Stimulated activated naive CD8-positive, alpha-beta T cell treated with anti-CD3 and anti-CD28 coated beads, Interleukin-15, amount 100 ng/mL, for 72 hours (primary cell): ENCODE results near the gene TCEANC.
A peak's percentile ranks its signal among the peaks of the same experiment; 100 is the strongest.
"Not testable (repeated sequence)": the region's sequence is repeated elsewhere in the genome, so short reads cannot be mapped to it uniquely, and the experiment has no call there.

Experiments used
- ATAC-seq: fragments of 150-1000 bp; cut with Tn5 transposase; 2 replicates; pipeline ENCODE4 v1.10.0; 2021; ENCODE audit warnings: mild to moderate bottlenecking, moderate library complexity
- DNase-seq, 2 donors: peaks; one replicate each; pipeline ENCODE4 v3.0.0; 2021 to 2022
- H3K27ac Mint-ChIP-seq, 2 donors: one replicate each; pipeline ENCODE4 v1.8.0; 2022; ENCODE audit warnings: mild to moderate bottlenecking in 2 of 2, mixed read lengths in 2 of 2, moderate library complexity in 2 of 2
- H3K27me3 Mint-ChIP-seq: one replicate; pipeline ENCODE4 v1.8.0; 2022; ENCODE audit warnings: mixed read lengths
- H3K4me1 Mint-ChIP-seq: one replicate; pipeline ENCODE4 v1.8.0; 2022; ENCODE audit warnings: mild to moderate bottlenecking, mixed read lengths
- H3K4me3 Mint-ChIP-seq, 2 donors: one replicate each; pipeline ENCODE4 v1.8.0; 2022; ENCODE audit warnings: mild to moderate bottlenecking in 2 of 2, mixed read lengths in 2 of 2, moderate library complexity in 1 of 2
- H3K9me3 Mint-ChIP-seq, 2 donors: one replicate each; pipeline ENCODE4 v1.8.0; 2022; ENCODE audit warnings: mixed read lengths in 2 of 2

Gene TCEANC

GRCh38 chrX:13673016-13673415 lies 20.1 kb downstream of the TCEANC start:
- H3K27me3 Mint-ChIP-seq = no peaks in the 10 kb centered on the region
- no peak overlapping the region for H3K27ac Mint-ChIP-seq
- H3K9me3 Mint-ChIP-seq = no peaks in the 10 kb centered on the region
- DNase-seq = no peak
- peaks cover 23% of the 10 kb centered on the region for H3K4me1 Mint-ChIP-seq
- no peak for ATAC-seq
- H3K4me3 Mint-ChIP-seq = no peak overlapping the region

- no peaks in the 10 kb centered on the region for H3K9me3 Mint-ChIP-seq
- DNase-seq = no peak
- no peaks in the 10 kb centered on the region for H3K27me3 Mint-ChIP-seq
- H3K27ac Mint-ChIP-seq = no peak overlapping the region
- H3K4me3 Mint-ChIP-seq = no peak overlapping the region
- H3K4me1 Mint-ChIP-seq = no peaks in the 10 kb centered on the region
- ATAC-seq = no peak
Observed at GRCh38 chrX:13676885-13677284, 23.9 kb downstream of the TCEANC start.

- not testable (repeated sequence) for H3K27ac Mint-ChIP-seq, H3K4me1 Mint-ChIP-seq, H3K9me3 Mint-ChIP-seq, H3K4me3 Mint-ChIP-seq, DNase-seq, ATAC-seq, H3K27me3 Mint-ChIP-seq
Observed at GRCh38 chrX:13679700-13680099, 26.8 kb downstream of the TCEANC start.

GRCh38 chrX:13681595-13681994 lies 28.7 kb downstream of the TCEANC start:
- no peaks in the 10 kb centered on the region for H3K27me3 Mint-ChIP-seq
- H3K27ac Mint-ChIP-seq = no peak overlapping the region
- ATAC-seq = no peak
- no peak for DNase-seq
- H3K4me1 Mint-ChIP-seq = peaks cover 20% of the 10 kb centered on the region
- no peaks in the 10 kb centered on the region for H3K9me3 Mint-ChIP-seq
- no peak overlapping the region for H3K4me3 Mint-ChIP-seq

- Mint-ChIP-seq H3K27me3 (no peaks in the 10 kb centered on the region), H3K4me1 (peaks cover 36% of the 10 kb centered on the region), H3K27ac (peak overlapping the region in 1 of 2 donors; percentile 50), H3K9me3 (no peaks in the 10 kb centered on the region), H3K4me3 (no peak overlapping the region)
- ATAC-seq (no peak), DNase-seq (no peak)
Observed at GRCh38 chrX:13684361-13684760, 31.4 kb downstream of the TCEANC start.

GRCh38 chrX:13685126-13685763 lies 32.3 kb downstream of the TCEANC start:
- Mint-ChIP-seq H3K4me1 (peaks cover 38% of the 10 kb centered on the region), H3K27ac (peak overlapping the region; percentile 87 to 93), H3K9me3 (no peaks in the 10 kb centered on the region), H3K4me3 (peak overlapping the region in 1 of 2 donors; percentile 38), H3K27me3 (no peaks in the 10 kb centered on the region)
- no peak for ATAC-seq
- DNase-seq = no peak

- Mint-ChIP-seq H3K9me3 (no peaks in the 10 kb centered on the region), H3K27me3 (no peaks in the 10 kb centered on the region), H3K4me3 (peak overlapping the region; percentile 36 to 93), H3K4me1 (peaks cover 56% of the 10 kb centered on the region), H3K27ac (peak overlapping the region; percentile 100)
- DNase-seq = peak in 1 of 2 donors; percentile 9
- ATAC-seq = peak; percentile 53
Observed at GRCh38 chrX:13687203-13687602, 34.3 kb downstream of the TCEANC start.

- Mint-ChIP-seq H3K4me1 (peaks cover 69% of the 10 kb centered on the region), H3K27me3 (no peaks in the 10 kb centered on the region)
- peak; percentile 60 for ATAC-seq
Observed at GRCh38 chrX:13688384-13688957, 35.5 kb downstream of the TCEANC start.

GRCh38 chrX:13688958-13689740 lies 36.2 kb downstream of the TCEANC start, which contains the start of gene RAB9A:
TSS of gene RAB9A (plus strand) at chrX:13689128. CDS start at chrX:13708747, 19,619 bp downstream.
- ATAC-seq = peak; percentile 83
- peak within 1 kb of the TSS; percentile 100 for H3K27ac Mint-ChIP-seq
- H3K9me3 Mint-ChIP-seq = no peaks in the 10 kb centered on the region
- peaks cover 69% of the 10 kb centered on the region for H3K4me1 Mint-ChIP-seq
- no peaks in the 10 kb centered on the region for H3K27me3 Mint-ChIP-seq
- DNase-seq = peak; percentile 75 to 81
- H3K4me3 Mint-ChIP-seq = peak within 1 kb of the TSS; percentile 90 to 93

More at GRCh38 chrX:13688384-13688957, 35.5 kb downstream of the TCEANC start:
- Mint-ChIP-seq H3K27ac (peak overlapping the region; percentile 100), H3K9me3 (no peaks in the 10 kb centered on the region), H3K4me3 (peak overlapping the region; percentile 90 to 93)
- peak; percentile 10 to 29 for DNase-seq

- H3K4me3 Mint-ChIP-seq = peak overlapping the region; percentile 90 to 93
- ATAC-seq = no peak
- no peaks in the 10 kb centered on the region for H3K9me3 Mint-ChIP-seq
- H3K27ac Mint-ChIP-seq = peak overlapping the region in 1 of 2 donors; percentile 100
- no peak for DNase-seq
- H3K27me3 Mint-ChIP-seq = no peaks in the 10 kb centered on the region
- peaks cover 65% of the 10 kb centered on the region for H3K4me1 Mint-ChIP-seq
Observed at GRCh38 chrX:13689741-13690211, 36.8 kb downstream of the TCEANC start.

- no peak for DNase-seq
- Mint-ChIP-seq H3K4me1 (peaks cover 65% of the 10 kb centered on the region), H3K4me3 (peak overlapping the region; percentile 90 to 93), H3K9me3 (no peaks in the 10 kb centered on the region), H3K27ac (peak overlapping the region in 1 of 2 donors; percentile 33), H3K27me3 (no peaks in the 10 kb centered on the region)
- ATAC-seq = no peak
Observed at GRCh38 chrX:13690836-13691235, 37.9 kb downstream of the TCEANC start.

GRCh38 chrX:13691841-13692371 lies 39.0 kb downstream of the TCEANC start:
- peaks cover 67% of the 10 kb centered on the region for H3K4me1 Mint-ChIP-seq
- no peaks in the 10 kb centered on the region for H3K9me3 Mint-ChIP-seq
- DNase-seq (no peak), ATAC-seq (no peak)
- no peak overlapping the region for H3K27ac Mint-ChIP-seq
- no peaks in the 10 kb centered on the region for H3K27me3 Mint-ChIP-seq
- peak overlapping the region; percentile 58 to 77 for H3K4me3 Mint-ChIP-seq

GRCh38 chrX:13692771-13693231 lies 39.9 kb downstream of the TCEANC start:
- H3K4me3 Mint-ChIP-seq = peak overlapping the region; percentile 51 to 77
- peak overlapping the region in 1 of 2 donors; percentile 85 for H3K27ac Mint-ChIP-seq
- ATAC-seq = no peak
- H3K4me1 Mint-ChIP-seq = peaks cover 71% of the 10 kb centered on the region
- no peaks in the 10 kb centered on the region for H3K9me3 Mint-ChIP-seq
- no peaks in the 10 kb centered on the region for H3K27me3 Mint-ChIP-seq
- DNase-seq = no peak

GRCh38 chrX:13693341-13693961 lies 40.5 kb downstream of the TCEANC start:
- ATAC-seq (no peak), DNase-seq (no peak)
- peaks cover 66% of the 10 kb centered on the region for H3K4me1 Mint-ChIP-seq
- H3K27me3 Mint-ChIP-seq = no peaks in the 10 kb centered on the region
- no peaks in the 10 kb centered on the region for H3K9me3 Mint-ChIP-seq
- H3K4me3 Mint-ChIP-seq = peak overlapping the region; percentile 51 to 77
- peak overlapping the region; percentile 34 to 85 for H3K27ac Mint-ChIP-seq

GRCh38 chrX:13694359-13694758 lies 41.4 kb downstream of the TCEANC start:
- DNase-seq (no peak), ATAC-seq (no peak)
- Mint-ChIP-seq H3K27me3 (no peaks in the 10 kb centered on the region), H3K4me3 (no peak overlapping the region), H3K4me1 (peaks cover 68% of the 10 kb centered on the region), H3K27ac (no peak overlapping the region), H3K9me3 (no peaks in the 10 kb centered on the region)
